ENCODE results near the gene HS3ST3A1.

DNA sequence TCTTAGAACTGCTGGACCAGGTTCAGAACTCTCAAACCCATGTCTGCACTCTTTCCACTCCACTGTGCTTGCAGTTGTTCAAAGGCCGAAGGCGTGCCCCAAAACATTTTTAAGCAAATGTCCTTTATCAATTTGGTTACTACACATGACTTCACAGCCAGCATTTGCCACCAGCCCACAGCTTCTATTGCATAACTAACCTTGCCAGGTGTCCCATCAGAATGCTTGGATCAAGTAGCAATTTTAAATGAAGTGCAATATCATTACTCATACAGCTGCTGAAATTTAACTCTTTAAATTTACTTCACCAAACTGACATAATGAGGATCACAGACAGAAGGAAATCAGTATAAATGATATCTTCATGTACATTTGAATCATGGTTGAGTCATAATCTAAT, 29.8 kb upstream of the HS3ST3A1 start:
- TF ChIP-seq EZH2 (IDR thresholded peaks at IDR 0.05; ENCODE audit: insufficient read depth, poor library complexity, severe bottlenecking) (no peak), EZH2phosphoT487 (IDR thresholded peaks at IDR 0.05; ENCODE audit: insufficient read depth, low read depth) (no peak)

All from GM23248 (cell line).